ENCODE measurements around the gene PSMC2. TPM values are rescaled to one million over a fixed set of nuclear protein-coding genes. Genes with fewer than 3 reads are reported as not detected.

PSMC2 gene
- total RNA-seq, 1 experiment from 2014 or later = 121 TPM

- TF ChIP-seq ZNF263 (CRISPR knock-in tag; IDR thresholded peaks at IDR 0.05; ENCODE audit: low read depth) = no peak
- TF ChIP-seq, protein P1, sequence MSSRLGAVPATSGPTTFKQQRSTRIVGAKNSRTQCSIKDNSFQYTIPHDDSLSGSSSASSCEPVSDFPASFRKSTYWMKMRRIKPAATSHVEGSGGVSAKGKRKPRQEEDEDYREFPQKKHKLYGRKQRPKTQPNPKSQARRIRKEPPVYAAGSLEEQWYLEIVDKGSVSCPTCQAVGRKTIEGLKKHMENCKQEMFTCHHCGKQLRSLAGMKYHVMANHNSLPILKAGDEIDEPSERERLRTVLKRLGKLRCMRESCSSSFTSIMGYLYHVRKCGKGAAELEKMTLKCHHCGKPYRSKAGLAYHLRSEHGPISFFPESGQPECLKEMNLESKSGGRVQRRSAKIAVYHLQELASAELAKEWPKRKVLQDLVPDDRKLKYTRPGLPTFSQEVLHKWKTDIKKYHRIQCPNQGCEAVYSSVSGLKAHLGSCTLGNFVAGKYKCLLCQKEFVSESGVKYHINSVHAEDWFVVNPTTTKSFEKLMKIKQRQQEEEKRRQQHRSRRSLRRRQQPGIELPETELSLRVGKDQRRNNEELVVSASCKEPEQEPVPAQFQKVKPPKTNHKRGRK (CRISPR knock-in tag; IDR thresholded peaks at IDR 0.05; ENCODE audit: borderline replicate concordance) = no peak
- TF ChIP-seq, protein P2, sequence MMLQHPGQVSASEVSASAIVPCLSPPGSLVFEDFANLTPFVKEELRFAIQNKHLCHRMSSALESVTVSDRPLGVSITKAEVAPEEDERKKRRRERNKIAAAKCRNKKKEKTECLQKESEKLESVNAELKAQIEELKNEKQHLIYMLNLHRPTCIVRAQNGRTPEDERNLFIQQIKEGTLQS (CRISPR knock-in tag; conservative IDR thresholded peaks at IDR 0.05) = no peak
- Mint-ChIP-seq H3K27me3 (ENCODE audit: low read depth) (peaks cover 9% of the 10 kb centered on the region), H3K36me3 (peaks cover 32% of the 10 kb centered on the region), H3K27ac (peak overlapping the region; percentile 78), H3K9me3 (peaks cover 7% of the 10 kb centered on the region), H3K4me1 (peaks cover 17% of the 10 kb centered on the region), H3K4me3 (peak overlapping the region; percentile 87)
- ChIA-PET CTCF (no interaction called here), POLR2A (no interaction called here)
- DNase-seq (ENCODE audit: low spot score) (no peak), ATAC-seq (no peak)
Measured at GRCh38 chr7:103297837-103298179, 49.6 kb upstream of the PSMC2 start.

- no peaks in the 10 kb centered on the region; the same call in 1 of the 2 replicates for H3K27me3 Mint-ChIP-seq (ENCODE audit: low read depth)
- no peak for TF ChIP-seq ETV6 (CRISPR knock-in tag; IDR thresholded peaks at IDR 0.05)
- no peak overlapping the region for H3K27ac Mint-ChIP-seq
- H3K4me1 Mint-ChIP-seq = peaks cover 17% of the 10 kb centered on the region
- peaks cover 48% of the 10 kb centered on the region for H3K36me3 Mint-ChIP-seq
- CTCF ChIA-PET = no interaction called here
- ATAC-seq (no peak), DNase-seq (ENCODE audit: low spot score) (no peak)
- H3K4me3 Mint-ChIP-seq = no peak overlapping the region
- POLR2A ChIA-PET = no interaction called here
- no peaks in the 10 kb centered on the region for H3K9me3 Mint-ChIP-seq
Measured at GRCh38 chr7:103299660-103300059, 47.8 kb upstream of the PSMC2 start.

DNA sequence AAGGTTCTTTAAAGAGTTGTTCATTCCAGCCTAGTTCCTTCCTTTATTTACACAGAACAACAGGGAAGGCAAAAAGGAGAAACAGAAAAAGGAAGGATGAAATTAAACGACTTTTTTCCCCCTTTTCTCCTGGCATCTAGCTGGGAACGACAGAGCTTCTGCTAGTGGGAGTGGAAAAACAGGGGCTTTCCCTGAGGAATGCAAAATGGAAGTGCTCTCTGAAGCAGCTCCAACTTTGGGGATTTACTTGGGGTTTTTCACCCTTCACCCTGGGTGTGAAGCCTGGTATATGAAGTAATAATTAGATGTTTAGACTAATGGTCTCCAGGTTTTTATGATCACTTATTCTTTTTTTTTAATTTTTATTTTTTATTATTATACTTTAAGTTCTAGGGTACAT lies 46.0 kb upstream of the PSMC2 start:
- H3K4me3 Mint-ChIP-seq = no peak overlapping the region
- no peaks in the 10 kb centered on the region; the same call in 1 of the 2 replicates for H3K27me3 Mint-ChIP-seq (ENCODE audit: low read depth)
- H3K36me3 Mint-ChIP-seq = peaks cover 58% of the 10 kb centered on the region
- peaks cover 17% of the 10 kb centered on the region for H3K4me1 Mint-ChIP-seq
- POLR2A ChIA-PET = no interaction called here
- DNase-seq (ENCODE audit: low spot score) (no peak), ATAC-seq (no peak)
- CTCF ChIA-PET = no interaction called here
- H3K27ac Mint-ChIP-seq = no peak overlapping the region
- H3K9me3 Mint-ChIP-seq = no peaks in the 10 kb centered on the region
- TF ChIP-seq ELF4 (CRISPR knock-in tag; IDR thresholded peaks at IDR 0.05; ENCODE audit: low read depth) = no peak
- TF ChIP-seq ZNF281 (CRISPR knock-in tag; IDR thresholded peaks at IDR 0.05) = no peak
- TF ChIP-seq FOXP1 (CRISPR knock-in tag; IDR thresholded peaks at IDR 0.05; ENCODE audit: borderline replicate concordance) = no peak
- no peak for TF ChIP-seq FOXP4 (CRISPR knock-in tag; IDR thresholded peaks at IDR 0.05)
- TF ChIP-seq NR1H2 (CRISPR knock-in tag; IDR thresholded peaks at IDR 0.05) = no peak
- no peak for TF ChIP-seq ZNF425 (CRISPR knock-in tag; conservative IDR thresholded peaks at IDR 0.05)
- TF ChIP-seq, protein P3, sequence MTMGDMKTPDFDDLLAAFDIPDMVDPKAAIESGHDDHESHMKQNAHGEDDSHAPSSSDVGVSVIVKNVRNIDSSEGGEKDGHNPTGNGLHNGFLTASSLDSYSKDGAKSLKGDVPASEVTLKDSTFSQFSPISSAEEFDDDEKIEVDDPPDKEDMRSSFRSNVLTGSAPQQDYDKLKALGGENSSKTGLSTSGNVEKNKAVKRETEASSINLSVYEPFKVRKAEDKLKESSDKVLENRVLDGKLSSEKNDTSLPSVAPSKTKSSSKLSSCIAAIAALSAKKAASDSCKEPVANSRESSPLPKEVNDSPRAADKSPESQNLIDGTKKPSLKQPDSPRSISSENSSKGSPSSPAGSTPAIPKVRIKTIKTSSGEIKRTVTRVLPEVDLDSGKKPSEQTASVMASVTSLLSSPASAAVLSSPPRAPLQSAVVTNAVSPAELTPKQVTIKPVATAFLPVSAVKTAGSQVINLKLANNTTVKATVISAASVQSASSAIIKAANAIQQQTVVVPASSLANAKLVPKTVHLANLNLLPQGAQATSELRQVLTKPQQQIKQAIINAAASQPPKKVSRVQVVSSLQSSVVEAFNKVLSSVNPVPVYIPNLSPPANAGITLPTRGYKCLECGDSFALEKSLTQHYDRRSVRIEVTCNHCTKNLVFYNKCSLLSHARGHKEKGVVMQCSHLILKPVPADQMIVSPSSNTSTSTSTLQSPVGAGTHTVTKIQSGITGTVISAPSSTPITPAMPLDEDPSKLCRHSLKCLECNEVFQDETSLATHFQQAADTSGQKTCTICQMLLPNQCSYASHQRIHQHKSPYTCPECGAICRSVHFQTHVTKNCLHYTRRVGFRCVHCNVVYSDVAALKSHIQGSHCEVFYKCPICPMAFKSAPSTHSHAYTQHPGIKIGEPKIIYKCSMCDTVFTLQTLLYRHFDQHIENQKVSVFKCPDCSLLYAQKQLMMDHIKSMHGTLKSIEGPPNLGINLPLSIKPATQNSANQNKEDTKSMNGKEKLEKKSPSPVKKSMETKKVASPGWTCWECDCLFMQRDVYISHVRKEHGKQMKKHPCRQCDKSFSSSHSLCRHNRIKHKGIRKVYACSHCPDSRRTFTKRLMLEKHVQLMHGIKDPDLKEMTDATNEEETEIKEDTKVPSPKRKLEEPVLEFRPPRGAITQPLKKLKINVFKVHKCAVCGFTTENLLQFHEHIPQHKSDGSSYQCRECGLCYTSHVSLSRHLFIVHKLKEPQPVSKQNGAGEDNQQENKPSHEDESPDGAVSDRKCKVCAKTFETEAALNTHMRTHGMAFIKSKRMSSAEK (CRISPR knock-in tag; IDR thresholded peaks at IDR 0.05; ENCODE audit: borderline replicate concordance) = no peak
- no peak for TF ChIP-seq ZNF138 (CRISPR knock-in tag; conservative IDR thresholded peaks at IDR 0.05)
- TF ChIP-seq ZBTB43 (CRISPR knock-in tag; IDR thresholded peaks at IDR 0.05) = no peak
- TF ChIP-seq SMAD3 (CRISPR knock-in tag; IDR thresholded peaks at IDR 0.05; ENCODE audit: borderline replicate concordance) = no peak
- TF ChIP-seq NFYB (CRISPR knock-in tag; conservative IDR thresholded peaks at IDR 0.05; ENCODE audit: low read depth) = no peak
- no peak for TF ChIP-seq FOXK1 (CRISPR knock-in tag; IDR thresholded peaks at IDR 0.05)

Measured in WTC11 (cell line).